HFFc6 (cell line): ENCODE data around the gene SSX4B. TPM values are rescaled to one million over a fixed set of nuclear protein-coding genes. Genes with fewer than 3 reads are reported as not detected.
"Not testable (repeated sequence)": the region's sequence is repeated elsewhere in the genome, so short reads cannot be mapped to it uniquely, and the experiment has no call there.

Experiments used
- DNase-seq: peaks from one replicate; pipeline ENCODE4 v3.0.0-alpha.2; 2018
- H3K27ac Mint-ChIP-seq: 2 replicates; pipeline ENCODE4 v1.8.0; 2020; ENCODE audit warnings: mild to moderate bottlenecking, mixed read lengths
- H3K27me3 Mint-ChIP-seq: 2 replicates; pipeline ENCODE4 v1.8.0; 2021; ENCODE audit warnings: mild to moderate bottlenecking, moderate library complexity, mixed read lengths; ENCODE audit not compliant: insufficient read depth
- H3K36me3 Mint-ChIP-seq: 2 replicates; pipeline ENCODE4 v1.8.0; 2021; ENCODE audit warnings: low read depth, mixed read lengths
- H3K4me1 Mint-ChIP-seq: 2 replicates; pipeline ENCODE4 v1.8.0; 2020; ENCODE audit warnings: low read depth, mixed read lengths
- H3K4me3 Mint-ChIP-seq: 2 replicates; pipeline ENCODE4 v1.8.0; 2020; ENCODE audit warnings: mild to moderate bottlenecking, moderate library complexity, mixed read lengths
- H3K9me3 Mint-ChIP-seq: 2 replicates; pipeline ENCODE4 v1.8.0; 2020; ENCODE audit warnings: mild to moderate bottlenecking, mixed read lengths
- total RNA-seq, 6 experiments: library from RNA; stranded (reverse); fragmentation: NEBNext Ultra II Directional; extraction: Animal tissue kit (Norgen Biotek cat#: 25700); gene quantifications; 2 replicates in 1 of 6; 3 replicates in 5 of 6; pipeline ENCODE4 v1.2.3, GENCODE V29; 2021
- TF ChIP-seq, protein P1 (sequence below): fragments of 200-600 bp; sonication (generic); IDR thresholded peaks from 2 replicates; pipeline ENCODE4 v1.5.0; 2021; ENCODE audit warnings: antibody characterized with exemption, mild to moderate bottlenecking

Gene SSX4B
- total RNA-seq, 6 experiments from 2014 or later = not detected

DNA sequence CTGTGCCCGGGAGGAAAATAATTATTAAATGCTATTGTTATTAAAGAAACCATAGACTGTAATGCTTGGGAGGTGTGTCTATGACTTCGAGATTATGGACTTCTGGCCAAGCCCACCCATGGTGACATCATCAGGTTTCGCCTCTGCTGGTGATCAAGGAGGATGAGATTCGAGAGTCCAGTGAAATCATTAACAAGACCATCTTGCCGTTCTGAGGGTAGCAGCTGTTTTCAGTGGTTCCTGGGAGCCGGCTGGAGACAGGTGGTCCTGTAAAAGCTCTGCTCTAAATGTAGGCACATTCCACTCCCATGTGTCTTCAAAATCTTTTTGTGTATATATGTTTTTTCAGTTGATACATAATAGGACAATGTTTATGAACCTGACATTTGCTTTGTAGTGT is 52.5 kb downstream of the SSX4B start:
- not testable (repeated sequence) for DNase-seq, H3K9me3 Mint-ChIP-seq, H3K4me3 Mint-ChIP-seq, H3K36me3 Mint-ChIP-seq, H3K4me1 Mint-ChIP-seq, H3K27me3 Mint-ChIP-seq, H3K27ac Mint-ChIP-seq

DNA sequence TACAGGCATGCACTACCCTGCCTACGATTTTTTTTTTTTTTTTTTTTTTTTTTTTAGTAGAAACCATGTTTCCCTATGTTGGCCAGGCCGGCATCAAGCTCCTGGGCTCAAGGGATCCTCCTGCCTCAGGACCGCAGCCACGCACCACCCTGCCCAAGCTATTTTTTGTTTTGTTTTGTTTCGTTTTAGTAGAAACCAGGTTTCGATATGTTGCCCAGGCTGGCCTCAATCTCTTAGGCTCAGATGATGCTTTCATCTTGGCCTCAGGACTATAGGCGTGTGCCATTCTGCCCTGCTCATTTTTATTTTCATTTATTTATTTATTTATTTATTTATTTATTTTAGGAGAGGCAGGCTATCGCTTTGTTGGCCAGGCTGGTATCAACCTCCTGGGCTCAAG is 54.1 kb downstream of the SSX4B start:
- TF ChIP-seq, protein P1, sequence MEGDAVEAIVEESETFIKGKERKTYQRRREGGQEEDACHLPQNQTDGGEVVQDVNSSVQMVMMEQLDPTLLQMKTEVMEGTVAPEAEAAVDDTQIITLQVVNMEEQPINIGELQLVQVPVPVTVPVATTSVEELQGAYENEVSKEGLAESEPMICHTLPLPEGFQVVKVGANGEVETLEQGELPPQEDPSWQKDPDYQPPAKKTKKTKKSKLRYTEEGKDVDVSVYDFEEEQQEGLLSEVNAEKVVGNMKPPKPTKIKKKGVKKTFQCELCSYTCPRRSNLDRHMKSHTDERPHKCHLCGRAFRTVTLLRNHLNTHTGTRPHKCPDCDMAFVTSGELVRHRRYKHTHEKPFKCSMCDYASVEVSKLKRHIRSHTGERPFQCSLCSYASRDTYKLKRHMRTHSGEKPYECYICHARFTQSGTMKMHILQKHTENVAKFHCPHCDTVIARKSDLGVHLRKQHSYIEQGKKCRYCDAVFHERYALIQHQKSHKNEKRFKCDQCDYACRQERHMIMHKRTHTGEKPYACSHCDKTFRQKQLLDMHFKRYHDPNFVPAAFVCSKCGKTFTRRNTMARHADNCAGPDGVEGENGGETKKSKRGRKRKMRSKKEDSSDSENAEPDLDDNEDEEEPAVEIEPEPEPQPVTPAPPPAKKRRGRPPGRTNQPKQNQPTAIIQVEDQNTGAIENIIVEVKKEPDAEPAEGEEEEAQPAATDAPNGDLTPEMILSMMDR = no peak
- Mint-ChIP-seq H3K27ac (no peak overlapping the region), H3K4me3 (no peak overlapping the region), H3K4me1 (no peaks in the 10 kb centered on the region), H3K9me3 (no peaks in the 10 kb centered on the region), H3K27me3 (peaks cover 8% of the 10 kb centered on the region), H3K36me3 (no peaks in the 10 kb centered on the region)
- no peak for DNase-seq

DNA sequence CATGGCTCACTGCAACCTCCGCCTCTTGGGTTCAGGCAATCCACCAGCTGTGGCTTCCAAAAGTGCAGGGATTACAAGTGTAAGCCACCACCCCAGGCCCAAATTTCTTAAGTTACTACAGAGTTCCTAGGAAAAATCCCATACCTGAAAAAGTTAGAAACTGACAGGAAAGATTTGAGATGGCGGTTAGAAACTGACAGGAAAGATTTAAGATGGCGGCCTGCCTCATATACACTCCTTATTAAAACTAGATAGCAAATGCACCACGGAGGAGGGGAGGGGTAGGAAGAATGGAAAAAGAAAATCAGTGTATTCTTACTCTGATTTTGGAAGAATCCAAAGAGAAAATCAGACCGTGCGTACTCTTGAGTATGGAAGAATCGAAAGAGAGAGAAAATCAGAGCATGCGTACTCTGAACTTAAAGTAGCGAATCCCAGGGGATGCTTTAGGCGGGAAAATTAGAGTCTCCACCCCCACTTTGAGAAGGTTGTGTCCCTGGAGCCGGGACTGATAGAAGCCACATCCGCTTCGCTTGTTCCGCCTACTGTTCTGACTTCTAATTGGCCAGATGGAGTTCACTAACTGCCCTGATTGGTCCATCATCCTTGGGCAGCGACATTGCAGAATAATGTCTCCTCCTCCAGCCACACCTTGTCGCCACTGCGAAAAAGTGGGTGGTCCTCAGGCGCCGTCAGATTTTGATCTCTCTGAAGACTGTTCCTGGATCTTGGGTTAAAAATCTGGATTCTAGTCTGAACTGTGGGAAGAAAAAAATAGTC is 55.3 kb downstream of the SSX4B start, which contains the start of gene SSX3:
TSS of gene SSX3 (minus strand) at position 389 of the 780 bp plus-strand sequence. CDS start 1,454 bp downstream, outside the sequence.
- not testable (repeated sequence) for H3K27me3 Mint-ChIP-seq, H3K9me3 Mint-ChIP-seq, H3K36me3 Mint-ChIP-seq

More for the DNA sequence above, 55.3 kb downstream of the SSX4B start, which contains the start of gene SSX3:
- not testable (repeated sequence) for H3K4me3 Mint-ChIP-seq, H3K4me1 Mint-ChIP-seq, DNase-seq, H3K27ac Mint-ChIP-seq

Other genes with a start within 250 kb of the SSX4B start
- not detected for gene SSX5, start 215.2 kb downstream of the SSX4B start, total RNA-seq
- gene SSX1, start 156.6 kb downstream of the SSX4B start, total RNA-seq = not detected
- not detected for gene SSX3, start 55.3 kb downstream of the SSX4B start, total RNA-seq
- gene SSX4, start 28.4 kb downstream of the SSX4B start, total RNA-seq = not detected
- gene SLC38A5, start 58.3 kb upstream of the SSX4B start, total RNA-seq = under 1 TPM in 5 of 6 experiments, not detected in 1; 0.40 to 0.91 (median 0.79) TPM
- gene FTSJ1, start 64.2 kb upstream of the SSX4B start, total RNA-seq = 10 to 100 TPM; 51.5 to 66.7 (median 59.7) TPM
- gene PORCN, start 97.0 kb upstream of the SSX4B start, total RNA-seq = 10 to 100 TPM in 4 of 6 experiments, 1 to 10 TPM in 2; 9.0 to 13.8 (median 10.7) TPM
- 10 to 100 TPM; 26.0 to 42.2 (median 39.1) TPM for gene EBP, start 109.8 kb upstream of the SSX4B start, total RNA-seq
- gene TBC1D25, start 127.8 kb upstream of the SSX4B start, total RNA-seq = 10 to 100 TPM; 13.0 to 15.3 (median 13.8) TPM
- 100 to 1,000 TPM; 151 to 471 (median 406) TPM for gene RBM3, start 162.5 kb upstream of the SSX4B start, total RNA-seq
- gene WDR13, start 185.5 kb upstream of the SSX4B start, total RNA-seq = 10 to 100 TPM; 64.3 to 87.2 (median 71.8) TPM